ENCODE results near the gene APOL6.

GRCh38 chr22:35645646-35646045, 2.6 kb upstream of the APOL6 start:
- TF ChIP-seq CTCF (IDR thresholded peaks at IDR 0.05) (no peak), EP300 (IDR thresholded peaks at IDR 0.05) (no peak), POLR2AphosphoS5 (IDR thresholded peaks at IDR 0.05) (no peak), POLR2A (IDR thresholded peaks at IDR 0.05) (no peak)

All from suprapubic skin (tissue), 4 donors.